GM12875 (cell line): ENCODE data around the gene FRMD1.

ENCODE experiments used
- H3K4me3 ChIP-seq: one replicate; pipeline ENCODE4 v1.5.1; 2011; ENCODE audit warnings: low read depth, low read length, control low read depth
- CTCF ChIP-seq: IDR thresholded peaks from 2 replicates; pipeline ENCODE4 v1.5.1; 2011; ENCODE audit warnings: low read depth, mild to moderate bottlenecking, control low read depth, inconsistent platforms, low read length, moderate library complexity, borderline replicate concordance; ENCODE audit not compliant: insufficient read depth

FRMD1 gene

GRCh38 chr6:168034537-168034936, 44.5 kb downstream of the FRMD1 start:
- TF ChIP-seq CTCF, result no peak
- H3K4me3 ChIP-seq, result no peak overlapping the region

GRCh38 chr6:168033791-168034190, 45.2 kb downstream of the FRMD1 start:
- no peak overlapping the region for H3K4me3 ChIP-seq
- TF ChIP-seq CTCF, result no peak

- no peak overlapping the region for H3K4me3 ChIP-seq
- no peak for TF ChIP-seq CTCF
These were observed 46.8 kb downstream of the FRMD1 start for GRCh38 chr6:168032005-168032760.

- no peak for TF ChIP-seq CTCF
- no peak overlapping the region for H3K4me3 ChIP-seq
These were observed 47.5 kb downstream of the FRMD1 start for GRCh38 chr6:168031411-168031971.

GRCh38 chr6:168030908-168031307, 48.1 kb downstream of the FRMD1 start:
- H3K4me3 ChIP-seq, result no peak overlapping the region
- no peak for TF ChIP-seq CTCF

- no peak for TF ChIP-seq CTCF
- no peak overlapping the region for H3K4me3 ChIP-seq
These were observed 48.7 kb downstream of the FRMD1 start for GRCh38 chr6:168030218-168030746.
